Measurements from ENCODE around the gene CYP39A1.

CYP39A1 gene

GRCh38 chr6:46504242-46504641, 148.4 kb downstream of the CYP39A1 start:
- no peak overlapping the region for H3K27ac ChIP-seq
- no peak for TF ChIP-seq CTCF (conservative IDR thresholded peaks at IDR 0.05)

GRCh38 chr6:46502486-46503119, 150.0 kb downstream of the CYP39A1 start:
- H3K27ac ChIP-seq: no peak overlapping the region
- TF ChIP-seq CTCF (conservative IDR thresholded peaks at IDR 0.05): no peak

- no peak for TF ChIP-seq CTCF (conservative IDR thresholded peaks at IDR 0.05)
- H3K27ac ChIP-seq: no peak overlapping the region
Measured at GRCh38 chr6:46501136-46502089, 151.2 kb downstream of the CYP39A1 start.

- H3K27ac ChIP-seq: no peak overlapping the region
- TF ChIP-seq CTCF (conservative IDR thresholded peaks at IDR 0.05): no peak
Measured at GRCh38 chr6:46500382-46500781, 152.2 kb downstream of the CYP39A1 start.
